ENCODE measurements around the gene MC1R. TPM values are rescaled to one million over a fixed set of nuclear protein-coding genes. Genes with fewer than 3 reads are reported as not detected.
A peak's percentile ranks its signal among the peaks of the same experiment; 100 is the strongest.

The MC1R gene
- total RNA-seq, 1 experiment from 2014 or later, result 6.5 TPM

- Histone ChIP-seq H3K27me3 (ENCODE audit: control insufficient read depth, insufficient read depth, low read length) (peaks cover 4% of the 10 kb centered on the region; the same call in 1 of the 2 replicates), H3K36me3 (replicated peaks; ENCODE audit: control insufficient read depth, insufficient read depth, low read length) (peaks cover 2% of the 10 kb centered on the region), H3K4me3 (ENCODE audit: insufficient read depth, low read depth, low read length) (no peak overlapping the region)
- DNase-seq, result no peak
These were observed 3.1 kb upstream of the MC1R start for GRCh38 chr16:89915303-89916232.

GRCh38 chr16:89917773-89918452 is 749 bp upstream of the MC1R start:
- peak overlapping the region; percentile 61 for H3K4me3 ChIP-seq (ENCODE audit: insufficient read depth, low read depth, low read length)
- DNase-seq, result peak; percentile 86
- no peaks in the 10 kb centered on the region; the same call in 1 of the 2 replicates for H3K36me3 ChIP-seq (replicated peaks; ENCODE audit: control insufficient read depth, insufficient read depth, low read length)
- H3K27me3 ChIP-seq (ENCODE audit: control insufficient read depth, insufficient read depth, low read length), result peaks cover 4% of the 10 kb centered on the region; the same call in 1 of the 2 replicates

DNA sequence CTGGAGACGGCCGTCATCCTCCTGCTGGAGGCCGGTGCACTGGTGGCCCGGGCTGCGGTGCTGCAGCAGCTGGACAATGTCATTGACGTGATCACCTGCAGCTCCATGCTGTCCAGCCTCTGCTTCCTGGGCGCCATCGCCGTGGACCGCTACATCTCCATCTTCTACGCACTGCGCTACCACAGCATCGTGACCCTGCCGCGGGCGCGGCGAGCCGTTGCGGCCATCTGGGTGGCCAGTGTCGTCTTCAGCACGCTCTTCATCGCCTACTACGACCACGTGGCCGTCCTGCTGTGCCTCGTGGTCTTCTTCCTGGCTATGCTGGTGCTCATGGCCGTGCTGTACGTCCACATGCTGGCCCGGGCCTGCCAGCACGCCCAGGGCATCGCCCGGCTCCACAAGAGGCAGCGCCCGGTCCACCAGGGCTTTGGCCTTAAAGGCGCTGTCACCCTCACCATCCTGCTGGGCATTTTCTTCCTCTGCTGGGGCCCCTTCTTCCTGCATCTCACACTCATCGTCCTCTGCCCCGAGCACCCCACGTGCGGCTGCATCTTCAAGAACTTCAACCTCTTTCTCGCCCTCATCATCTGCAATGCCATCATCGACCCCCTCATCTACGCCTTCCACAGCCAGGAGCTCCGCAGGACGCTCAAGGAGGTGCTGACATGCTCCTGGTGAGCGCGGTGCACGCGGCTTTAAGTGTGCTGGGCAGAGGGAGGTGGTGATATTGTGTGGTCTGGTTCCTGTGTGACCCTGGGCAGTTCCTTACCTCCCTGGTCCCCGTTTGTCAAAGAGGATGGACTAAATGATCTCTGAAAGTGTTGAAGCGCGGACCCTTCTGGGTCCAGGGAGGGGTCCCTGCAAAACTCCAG is 1.1 kb downstream of the MC1R start:
- Histone ChIP-seq H3K36me3 (replicated peaks; ENCODE audit: control insufficient read depth, insufficient read depth, low read length) (no peaks in the 10 kb centered on the region), H3K27me3 (ENCODE audit: control insufficient read depth, insufficient read depth, low read length) (peaks cover 4% of the 10 kb centered on the region; the same call in 1 of the 2 replicates), H3K4me3 (ENCODE audit: insufficient read depth, low read depth, low read length) (no peak overlapping the region)
- DNase-seq, result peak; percentile 41

- DNase-seq, result peak; percentile 65
- H3K4me3 ChIP-seq (ENCODE audit: insufficient read depth, low read depth, low read length), result no peak overlapping the region
- H3K36me3 ChIP-seq (replicated peaks; ENCODE audit: control insufficient read depth, insufficient read depth, low read length), result no peaks in the 10 kb centered on the region
- H3K27me3 ChIP-seq (ENCODE audit: control insufficient read depth, insufficient read depth, low read length), result peaks cover 4% of the 10 kb centered on the region; the same call in 1 of the 2 replicates
These were observed 2.1 kb downstream of the MC1R start for GRCh38 chr16:89920723-89921122.

DNA sequence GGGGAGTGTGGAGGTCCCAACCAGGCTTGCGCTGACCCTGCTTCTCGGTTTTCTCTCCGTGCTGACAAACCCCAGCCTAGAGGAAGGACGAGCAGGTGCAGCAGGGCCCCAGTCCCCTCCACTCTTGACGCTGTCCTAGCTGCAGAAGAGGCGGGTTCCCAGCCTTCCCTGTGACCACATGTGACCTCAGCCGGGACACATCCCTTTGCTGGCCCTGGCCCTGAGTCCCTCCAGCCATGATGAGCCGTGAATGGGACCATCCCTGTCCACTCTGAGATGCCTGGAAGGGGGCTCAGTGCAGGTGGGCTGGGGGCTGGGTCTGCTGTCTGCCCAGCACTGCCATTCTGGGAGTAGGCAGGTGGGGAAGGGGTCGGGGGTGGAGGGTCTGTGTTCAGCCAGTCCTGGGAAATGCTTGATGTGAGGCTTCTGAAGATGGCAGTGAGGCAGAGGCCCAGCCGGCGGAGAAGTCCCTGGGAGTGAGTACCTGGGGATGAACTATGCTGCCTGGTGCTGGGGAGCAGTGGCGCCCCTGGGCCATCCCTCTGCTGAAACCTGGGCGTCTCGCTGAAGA is 2.6 kb downstream of the MC1R start:
- Histone ChIP-seq H3K27me3 (ENCODE audit: control insufficient read depth, insufficient read depth, low read length) (peaks cover 4% of the 10 kb centered on the region; the same call in 1 of the 2 replicates), H3K36me3 (replicated peaks; ENCODE audit: control insufficient read depth, insufficient read depth, low read length) (no peaks in the 10 kb centered on the region), H3K4me3 (ENCODE audit: insufficient read depth, low read depth, low read length) (peak overlapping the region; percentile 77)
- peak; percentile 65 for DNase-seq

DNA sequence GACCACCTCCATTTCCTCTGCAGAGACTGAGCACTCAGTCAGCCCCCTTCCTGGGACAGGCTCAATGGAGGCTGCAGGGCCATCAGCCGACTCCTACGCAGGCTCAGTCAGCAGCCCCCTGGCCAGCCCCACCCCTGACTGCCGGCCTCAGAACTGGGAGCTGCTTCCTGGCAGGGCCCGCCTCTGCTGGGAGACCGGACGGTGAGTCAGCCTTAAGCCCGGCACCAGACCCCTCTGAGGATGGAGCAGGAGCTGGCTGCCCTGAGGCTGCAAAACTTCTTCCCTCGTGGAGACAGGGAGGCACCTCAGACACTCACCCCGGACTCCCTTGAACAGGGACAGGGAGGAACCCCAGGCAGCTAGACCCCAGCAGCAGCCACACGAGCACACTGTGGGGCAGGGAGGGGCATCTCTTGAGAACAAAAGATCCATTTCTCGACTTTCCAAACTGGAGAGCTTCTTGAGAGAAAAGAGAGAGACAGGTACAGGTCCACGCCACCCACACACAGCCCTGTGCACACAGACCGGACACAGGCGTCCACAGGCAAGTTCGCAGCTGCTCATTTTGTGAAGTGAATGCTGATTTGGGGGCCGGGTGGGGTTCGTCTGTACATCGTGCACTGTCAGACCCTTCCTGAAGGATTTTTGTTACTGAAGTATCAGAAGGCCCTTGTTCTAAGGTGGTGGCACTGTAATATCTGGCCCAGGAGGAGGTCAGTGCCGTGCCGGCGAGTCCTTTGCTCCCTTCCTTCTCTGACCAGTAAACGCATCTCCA is 3.2 kb downstream of the MC1R start:
- Histone ChIP-seq H3K27me3 (ENCODE audit: control insufficient read depth, insufficient read depth, low read length) (peaks cover 4% of the 10 kb centered on the region; the same call in 1 of the 2 replicates), H3K4me3 (ENCODE audit: insufficient read depth, low read depth, low read length) (peak overlapping the region; percentile 77), H3K36me3 (replicated peaks; ENCODE audit: control insufficient read depth, insufficient read depth, low read length) (no peaks in the 10 kb centered on the region)
- peak; percentile 84 for DNase-seq

GRCh38 chr16:89922477-89922883 is 3.8 kb downstream of the MC1R start:
- peak; percentile 84 for DNase-seq
- H3K27me3 ChIP-seq (ENCODE audit: control insufficient read depth, insufficient read depth, low read length), result peaks cover 4% of the 10 kb centered on the region; the same call in 1 of the 2 replicates

GRCh38 chr16:89922884-89923639 is 4.4 kb downstream of the MC1R start, which contains the start of gene TUBB3:
Gene TUBB3 (plus strand): TSS chr16:89923342. CDS start chr16:89923402, 60 bp downstream.
- no peaks in the 10 kb centered on the region for H3K36me3 ChIP-seq (replicated peaks; ENCODE audit: control insufficient read depth, insufficient read depth, low read length)
- H3K27me3 ChIP-seq (ENCODE audit: control insufficient read depth, insufficient read depth, low read length), result peaks cover 4% of the 10 kb centered on the region; the same call in 1 of the 2 replicates
- peak within 1 kb of the TSS; percentile 77 for H3K4me3 ChIP-seq (ENCODE audit: insufficient read depth, low read depth, low read length)
- peak; percentile 99 for DNase-seq

More at GRCh38 chr16:89922477-89922883, 3.8 kb downstream of the MC1R start:
- Histone ChIP-seq H3K36me3 (replicated peaks; ENCODE audit: control insufficient read depth, insufficient read depth, low read length) (no peaks in the 10 kb centered on the region), H3K4me3 (ENCODE audit: insufficient read depth, low read depth, low read length) (peak overlapping the region; percentile 77)

DNA sequence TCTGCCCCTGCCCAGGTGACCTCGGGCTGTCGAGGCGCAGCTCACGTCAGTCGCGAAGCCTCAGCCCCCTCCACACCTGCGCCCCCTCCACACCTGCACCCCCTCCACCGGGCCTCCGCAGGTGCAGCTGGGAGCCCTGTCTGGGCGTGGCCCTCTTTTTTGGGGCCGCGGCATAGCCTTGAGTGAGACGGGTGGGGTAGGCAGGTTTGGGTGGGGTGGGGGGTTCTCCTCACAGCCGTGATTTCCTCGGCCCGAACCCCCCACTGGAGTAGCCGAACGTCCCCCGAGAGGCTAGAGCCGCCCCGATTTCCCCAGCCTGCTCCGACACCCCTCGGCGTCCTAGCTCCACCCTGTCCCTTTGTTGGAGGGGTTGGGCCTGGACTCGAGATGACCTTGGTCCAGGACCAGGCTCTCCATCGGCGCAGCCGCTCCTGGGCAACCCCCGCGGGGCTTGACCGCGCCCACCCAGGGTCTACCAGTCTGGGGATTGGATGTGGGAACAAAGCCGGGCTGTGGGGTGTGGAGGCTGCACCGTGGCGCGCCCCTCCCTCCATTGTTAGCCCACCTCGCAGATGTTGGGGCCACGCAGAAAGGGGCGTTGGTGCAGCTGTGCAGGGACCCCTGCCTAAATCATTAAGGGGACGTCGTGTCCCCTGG is 5.1 kb downstream of the MC1R start:
- peak overlapping the region; percentile 69 for H3K4me3 ChIP-seq (ENCODE audit: insufficient read depth, low read depth, low read length)
- peaks cover 3% of the 10 kb centered on the region; the same call in 1 of the 2 replicates for H3K27me3 ChIP-seq (ENCODE audit: control insufficient read depth, insufficient read depth, low read length)
- DNase-seq, result peak; percentile 81
- H3K36me3 ChIP-seq (replicated peaks; ENCODE audit: control insufficient read depth, insufficient read depth, low read length), result no peaks in the 10 kb centered on the region

DNA sequence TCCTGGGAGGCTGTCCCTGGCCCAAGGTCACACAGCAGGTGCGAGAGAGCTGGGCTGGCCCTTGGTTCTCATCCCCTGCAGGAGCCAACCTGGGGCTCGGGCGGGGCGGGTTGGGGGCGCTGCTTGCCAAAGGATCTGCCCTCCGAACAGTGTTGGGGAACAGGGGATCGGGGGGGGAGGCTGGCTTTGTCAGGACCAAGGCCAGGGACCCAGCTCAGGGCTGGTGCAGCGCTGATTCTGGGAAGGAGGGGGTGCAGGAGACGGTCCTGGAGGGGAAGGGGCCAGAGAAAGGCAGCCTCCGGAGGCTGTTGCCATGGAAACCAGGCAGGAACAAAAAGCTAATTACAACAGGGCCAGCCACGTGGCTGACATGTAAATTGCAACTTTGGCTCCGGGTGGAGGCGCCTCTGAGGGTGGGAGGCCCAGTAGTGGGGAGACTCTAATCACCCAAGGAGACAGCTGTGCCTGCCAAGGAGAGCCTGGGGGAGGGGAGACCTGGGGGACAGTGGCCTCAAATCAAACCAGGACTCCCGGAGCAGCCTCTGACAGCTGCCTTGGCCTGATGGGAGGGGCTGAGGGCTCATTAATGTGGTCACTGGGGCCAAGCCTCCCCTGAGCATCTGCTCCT is 5.7 kb downstream of the MC1R start:
- DNase-seq, result peak; percentile 97
- no peaks in the 10 kb centered on the region; the same call in 1 of the 2 replicates for H3K27me3 ChIP-seq (ENCODE audit: control insufficient read depth, insufficient read depth, low read length)
- no peaks in the 10 kb centered on the region for H3K36me3 ChIP-seq (replicated peaks; ENCODE audit: control insufficient read depth, insufficient read depth, low read length)
- H3K4me3 ChIP-seq (ENCODE audit: insufficient read depth, low read depth, low read length), result peak overlapping the region; percentile 69

GRCh38 chr16:89924925-89925307 is 6.3 kb downstream of the MC1R start:
- no peaks in the 10 kb centered on the region; the same call in 1 of the 2 replicates for H3K27me3 ChIP-seq (ENCODE audit: control insufficient read depth, insufficient read depth, low read length)
- DNase-seq, result no peak
- H3K36me3 ChIP-seq (replicated peaks; ENCODE audit: control insufficient read depth, insufficient read depth, low read length), result no peaks in the 10 kb centered on the region
- no peak overlapping the region; the same call in 1 of the 2 replicates for H3K4me3 ChIP-seq (ENCODE audit: insufficient read depth, low read depth, low read length)
